KMS-11 (cell line): Measurements from ENCODE around the gene CXCL6.
A peak's percentile ranks its signal among the peaks of the same experiment; 100 is the strongest.

ENCODE experiments used
- H2AFZ ChIP-seq: fragments of 200-600 bp; sonication (generic); 2 replicates; pipeline ENCODE4 v1.6.1; 2016; ENCODE audit warnings: antibody characterized with exemption, mixed run types, low read depth
- H3K27ac ChIP-seq: fragments of 200-600 bp; sonication (generic); 2 replicates; pipeline ENCODE4 v1.6.1; 2016; ENCODE audit warnings: mild to moderate bottlenecking, mixed run types
- H3K27me3 ChIP-seq: fragments of 200-600 bp; sonication (generic); 2 replicates; pipeline ENCODE4 v1.6.1; 2017; ENCODE audit warnings: mild to moderate bottlenecking, low read depth, mixed run types, moderate library complexity; ENCODE audit not compliant: insufficient read depth
- H3K36me3 ChIP-seq: fragments of 200-600 bp; sonication (generic); 2 replicates; pipeline ENCODE4 v1.6.1; 2017; ENCODE audit warnings: mild to moderate bottlenecking, mixed run types; ENCODE audit not compliant: insufficient read depth
- H3K4me1 ChIP-seq: fragments of 200-600 bp; sonication (generic); 2 replicates; pipeline ENCODE4 v1.6.1; 2016; ENCODE audit warnings: mild to moderate bottlenecking, low read depth, mixed run types; ENCODE audit not compliant: poor library complexity, severe bottlenecking
- H3K4me2 ChIP-seq: fragments of 200-600 bp; sonication (generic); 2 replicates; pipeline ENCODE4 v1.7.0; 2016; ENCODE audit warnings: mild to moderate bottlenecking, mixed run types
- H3K4me3 ChIP-seq: fragments of 200-600 bp; sonication (generic); IDR thresholded peaks from 2 replicates; pipeline ENCODE4 v1.6.1; 2017; ENCODE audit warnings: low read depth, low read length, mixed read lengths; ENCODE audit not compliant: insufficient read depth
- H3K79me2 ChIP-seq: fragments of 200-600 bp; sonication (generic); 2 replicates; pipeline ENCODE4 v1.6.1; 2016; ENCODE audit warnings: low read depth, mixed run types; ENCODE audit not compliant: insufficient read depth
- H3K9ac ChIP-seq: fragments of 200-600 bp; sonication (generic); 2 replicates; pipeline ENCODE4 v1.6.1; 2016; ENCODE audit warnings: mild to moderate bottlenecking, mixed run types
- H4K20me1 ChIP-seq: fragments of 200-600 bp; sonication (generic); 2 replicates; pipeline ENCODE4 v1.6.1; 2016; ENCODE audit warnings: mild to moderate bottlenecking, mixed run types; ENCODE audit not compliant: insufficient read depth
- CTCF ChIP-seq: fragments of 200-600 bp; sonication (generic); conservative IDR thresholded peaks from 2 replicates; pipeline ENCODE4 v1.6.1; 2017; ENCODE audit warnings: low read depth, mild to moderate bottlenecking, antibody characterized with exemption, low read length, moderate library complexity, mixed read lengths

CXCL6 gene

GRCh38 chr4:73828956-73829355 is 7.5 kb upstream of the CXCL6 start:
- Histone ChIP-seq H3K9ac (no peak overlapping the region), H3K27ac (no peak overlapping the region)
- no peak for TF ChIP-seq CTCF

GRCh38 chr4:73831569-73831968 is 4.9 kb upstream of the CXCL6 start:
- H3K27ac ChIP-seq, result no peak overlapping the region
- no peak for TF ChIP-seq CTCF

More at GRCh38 chr4:73828956-73829355, 7.5 kb upstream of the CXCL6 start:
- no peaks in the 10 kb centered on the region for H3K36me3 ChIP-seq
- no peak overlapping the region for H3K4me2 ChIP-seq
- H3K79me2 ChIP-seq, result no peaks in the 10 kb centered on the region
- H3K4me1 ChIP-seq, result peaks cover 10% of the 10 kb centered on the region
- H4K20me1 ChIP-seq, result no peaks in the 10 kb centered on the region
- no peak overlapping the region for H3K4me3 ChIP-seq
- H3K27me3 ChIP-seq, result no peaks in the 10 kb centered on the region
- H2AFZ ChIP-seq, result no peak overlapping the region

GRCh38 chr4:73832651-73833237 is 3.7 kb upstream of the CXCL6 start:
- Histone ChIP-seq H3K4me3 (no peak overlapping the region), H3K36me3 (no peaks in the 10 kb centered on the region), H3K27ac (no peak overlapping the region), H3K4me2 (no peak overlapping the region), H3K9ac (no peak overlapping the region), H3K4me1 (peaks cover 10% of the 10 kb centered on the region), H4K20me1 (no peaks in the 10 kb centered on the region), H3K27me3 (no peaks in the 10 kb centered on the region), H3K79me2 (no peaks in the 10 kb centered on the region), H2AFZ (peak overlapping the region; percentile 27; the same call in 1 of the 2 replicates)
- TF ChIP-seq CTCF, result no peak

More at GRCh38 chr4:73831569-73831968, 4.9 kb upstream of the CXCL6 start:
- Histone ChIP-seq H3K9ac (no peak overlapping the region), H3K79me2 (no peaks in the 10 kb centered on the region), H2AFZ (no peak overlapping the region), H3K4me3 (no peak overlapping the region), H3K36me3 (no peaks in the 10 kb centered on the region), H4K20me1 (no peaks in the 10 kb centered on the region), H3K4me1 (peaks cover 10% of the 10 kb centered on the region), H3K4me2 (no peak overlapping the region), H3K27me3 (no peaks in the 10 kb centered on the region)

GRCh38 chr4:73839071-73839470 is 2.6 kb downstream of the CXCL6 start:
- no peaks in the 10 kb centered on the region for H3K36me3 ChIP-seq
- no peaks in the 10 kb centered on the region for H3K79me2 ChIP-seq
- no peak overlapping the region for H2AFZ ChIP-seq
- TF ChIP-seq CTCF, result no peak
- H4K20me1 ChIP-seq, result no peaks in the 10 kb centered on the region
- H3K27ac ChIP-seq, result no peak overlapping the region
- H3K4me3 ChIP-seq, result no peak overlapping the region
- H3K4me2 ChIP-seq, result no peak overlapping the region
- no peaks in the 10 kb centered on the region for H3K27me3 ChIP-seq
- no peaks in the 10 kb centered on the region for H3K4me1 ChIP-seq
- H3K9ac ChIP-seq, result no peak overlapping the region
